CD4-positive, alpha-beta T cell treated with Interleukin-15 for 4 hours (primary cell): ENCODE measurements around the gene ANXA6.
A peak's percentile ranks its signal among the peaks of the same experiment; 100 is the strongest.
"Not testable (repeated sequence)": the region's sequence is repeated elsewhere in the genome, so short reads cannot be mapped to it uniquely, and the experiment has no call there.

ENCODE experiments used
- DNase-seq: peaks from one replicate; pipeline ENCODE4 v3.0.0-alpha.2; 2020; ENCODE audit warnings: low spot score

Gene ANXA6

GRCh38 chr5:151180291-151180690, 22.7 kb upstream of the ANXA6 start:
- no peak for DNase-seq

GRCh38 chr5:151179489-151179840, 21.9 kb upstream of the ANXA6 start:
- DNase-seq, result no peak

- DNase-seq, result no peak
These were observed 21.4 kb upstream of the ANXA6 start for GRCh38 chr5:151178777-151179488.

- DNase-seq, result no peak
These were observed 20.8 kb upstream of the ANXA6 start for GRCh38 chr5:151178372-151178771.

DNA sequence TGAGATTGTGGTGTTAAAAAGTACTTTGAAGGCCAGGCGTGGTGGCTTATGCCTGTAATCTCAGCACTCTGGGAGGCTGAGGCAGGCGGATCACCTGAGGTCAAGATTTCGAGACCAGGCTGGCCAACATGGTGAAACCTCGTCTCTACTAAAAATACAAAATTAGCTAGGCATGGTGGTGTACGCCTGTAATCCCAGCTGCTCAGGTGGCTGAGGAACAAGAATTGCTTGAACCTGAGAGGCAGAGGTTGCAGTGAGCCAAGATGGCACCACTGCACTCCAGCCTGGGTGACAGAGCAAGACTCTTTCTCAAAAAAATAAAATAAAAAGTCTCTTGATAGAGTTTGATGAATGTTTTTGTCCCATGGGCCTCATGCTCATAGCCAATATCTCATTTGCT, 18.7 kb upstream of the ANXA6 start:
- DNase-seq, result not testable (repeated sequence)

- no peak for DNase-seq
These were observed 17.1 kb upstream of the ANXA6 start for GRCh38 chr5:151174612-151175101.

- DNase-seq, result no peak
These were observed 16.4 kb upstream of the ANXA6 start for GRCh38 chr5:151173711-151174611.

- DNase-seq, result no peak
These were observed 13.9 kb upstream of the ANXA6 start for GRCh38 chr5:151171529-151171928.

- DNase-seq, result no peak
These were observed 11.2 kb upstream of the ANXA6 start for GRCh38 chr5:151168602-151169344.

DNA sequence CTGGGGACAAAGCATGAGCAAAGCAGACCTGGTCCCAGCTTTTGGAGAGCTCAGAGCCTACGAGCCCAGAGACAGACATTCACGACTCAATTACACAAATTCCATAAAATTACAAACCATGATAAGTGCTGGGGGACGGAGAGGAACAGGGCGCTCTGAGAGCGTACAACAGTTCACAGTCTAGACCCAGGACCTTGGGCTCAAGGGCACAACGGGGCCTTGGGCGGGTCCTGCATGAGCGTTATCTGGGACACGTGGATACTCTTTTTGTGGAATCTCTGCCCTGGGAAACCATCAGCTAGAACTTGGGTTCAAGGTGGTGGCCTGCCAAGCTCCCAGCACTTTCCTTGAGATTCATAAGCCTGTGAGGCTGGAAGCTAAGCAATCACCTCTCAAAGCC, 9.4 kb upstream of the ANXA6 start:
- DNase-seq, result no peak

- peak; percentile 85 for DNase-seq
These were observed 7.3 kb upstream of the ANXA6 start for GRCh38 chr5:151164687-151165392.

DNA sequence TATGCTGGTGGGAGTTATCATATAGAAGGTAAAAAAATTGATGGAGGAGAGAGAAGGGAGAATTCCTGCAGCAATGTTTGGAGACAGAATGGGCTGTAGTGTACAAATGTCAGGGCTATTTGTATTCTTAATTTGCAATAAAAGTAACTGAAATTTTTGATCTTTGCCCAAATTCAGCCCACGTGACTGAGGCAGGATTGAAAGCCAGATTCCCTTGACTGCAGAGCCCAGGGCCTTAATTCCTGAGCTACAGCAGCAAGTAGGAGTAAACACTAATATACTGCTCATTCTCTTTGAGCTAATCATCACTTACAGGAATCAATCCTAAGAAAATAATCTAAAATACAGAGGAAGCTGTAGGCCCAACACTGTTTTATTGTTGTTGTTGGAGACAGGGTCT, 5.2 kb upstream of the ANXA6 start:
- DNase-seq, result no peak

GRCh38 chr5:151159649-151160373, 2.2 kb upstream of the ANXA6 start:
- DNase-seq, result no peak

- DNase-seq, result no peak
These were observed 695 bp upstream of the ANXA6 start for GRCh38 chr5:151158287-151158661.

- DNase-seq, result no peak
These were observed 815 bp downstream of the ANXA6 start for GRCh38 chr5:151156507-151157420.

- no peak for DNase-seq
These were observed 1.6 kb downstream of the ANXA6 start for GRCh38 chr5:151155775-151156506.

GRCh38 chr5:151154931-151155774, 2.4 kb downstream of the ANXA6 start:
- DNase-seq, result peak; percentile 62

DNA sequence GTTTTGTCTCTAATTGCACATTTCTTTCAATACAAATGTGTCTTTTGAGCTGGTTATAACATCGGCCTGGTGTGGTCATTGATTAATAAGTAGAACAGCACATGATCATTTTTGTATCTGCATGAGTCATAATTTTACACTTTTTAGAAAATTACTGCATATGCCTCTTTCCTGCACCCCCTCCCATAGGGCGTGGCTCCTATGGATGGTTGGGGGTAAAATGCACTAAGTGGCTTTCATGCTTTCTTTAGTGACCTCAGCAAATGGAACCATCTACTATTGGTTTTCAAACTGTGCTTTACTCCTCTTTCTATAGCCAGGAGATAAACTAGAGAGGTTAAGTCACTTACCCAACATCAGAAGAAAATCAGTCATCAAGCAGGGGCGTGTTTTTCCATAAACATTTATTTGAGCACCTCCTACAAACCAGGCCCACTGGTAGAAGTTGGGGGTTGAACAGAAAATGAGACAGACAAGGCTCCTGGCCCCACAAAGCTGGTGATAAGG, 3.8 kb downstream of the ANXA6 start:
- peak; percentile 47 for DNase-seq
